ENCODE data around the gene CHPF2.

- TF ChIP-seq NANOG (IDR thresholded peaks at IDR 0.05; ENCODE audit: borderline replicate concordance), result no peak
- TF ChIP-seq EZH2 (IDR thresholded peaks at IDR 0.05; ENCODE audit: low read depth, unreplicated experiment), result no peak
- 0 out of 4 replicates have a peak, but pooled peaks of 1 of the 2 experiments have one; percentile 2 for TF ChIP-seq CTCF (conservative IDR thresholded peaks at IDR 0.05; ENCODE audit: low read depth in 2 of 2)
- TF ChIP-seq POLR2AphosphoS5 (IDR thresholded peaks at IDR 0.05; ENCODE audit: low read depth), result no peak
- TF ChIP-seq EZH2phosphoT487 (IDR thresholded peaks at IDR 0.05; ENCODE audit: unreplicated experiment), result no peak
- TF ChIP-seq CREB1 (CRISPR knock-in tag; IDR thresholded peaks at IDR 0.05; ENCODE audit: low read depth), result no peak
- no peak for TF ChIP-seq REST (IDR thresholded peaks at IDR 0.05; ENCODE audit: unreplicated experiment)
- TF ChIP-seq ETS1 (IDR thresholded peaks at IDR 0.05), result no peak
- TF ChIP-seq STAT1 (IDR thresholded peaks at IDR 0.05; ENCODE audit: unreplicated experiment), result no peak
- no peak for TF ChIP-seq JUNB (IDR thresholded peaks at IDR 0.05; ENCODE audit: unreplicated experiment)
- TF ChIP-seq ZNF331 (CRISPR knock-in tag; IDR thresholded peaks at IDR 0.05; ENCODE audit: low read depth), result no peak
- no peak for TF ChIP-seq ZNF462 (CRISPR knock-in tag; IDR thresholded peaks at IDR 0.05)
Measured at GRCh38 chr7:151237244-151238189, 5.2 kb downstream of the CHPF2 start.

All from GM23338 (cell line).